Limb (tissue), 2 donors: ENCODE measurements around the gene TSC2.
"Not testable (repeated sequence)": the region's sequence is repeated elsewhere in the genome, so short reads cannot be mapped to it uniquely, and the experiment has no call there.

Source experiments
- DNase-seq, 2 donors: peaks; one replicate each; pipeline ENCODE4 v3.0.0-alpha.2; 2016; ENCODE audit errors: extremely low spot score in 2 of 2

TSC2 gene

GRCh38 chr16:2101581-2101980 is 53.8 kb downstream of the TSC2 start:
- DNase-seq: not testable (repeated sequence)

- no peak for DNase-seq
These were observed 54.7 kb downstream of the TSC2 start for GRCh38 chr16:2102471-2102870.

- not testable (repeated sequence) for DNase-seq
These were observed 56.7 kb downstream of the TSC2 start for GRCh38 chr16:2104464-2104863.

- DNase-seq: not testable (repeated sequence)
These were observed 57.5 kb downstream of the TSC2 start for GRCh38 chr16:2105291-2105690.

- DNase-seq: not testable (repeated sequence)
These were observed 58.0 kb downstream of the TSC2 start for GRCh38 chr16:2105769-2106168.

- not testable (repeated sequence) for DNase-seq
These were observed 58.4 kb downstream of the TSC2 start for GRCh38 chr16:2106211-2106610.

- DNase-seq: not testable (repeated sequence)
These were observed 59.5 kb downstream of the TSC2 start for GRCh38 chr16:2107121-2107790.

- DNase-seq: not testable (repeated sequence)
These were observed 60.0 kb downstream of the TSC2 start for GRCh38 chr16:2107791-2108125.

GRCh38 chr16:2108446-2109270 is 60.9 kb downstream of the TSC2 start:
- DNase-seq: not testable (repeated sequence)

GRCh38 chr16:2109271-2109580 is 61.4 kb downstream of the TSC2 start:
- not testable (repeated sequence) for DNase-seq

GRCh38 chr16:2109872-2110271 is 62.1 kb downstream of the TSC2 start:
- DNase-seq: not testable (repeated sequence)

- DNase-seq: not testable (repeated sequence)
These were observed 62.7 kb downstream of the TSC2 start for GRCh38 chr16:2110332-2111008.

GRCh38 chr16:2111009-2111353 is 63.2 kb downstream of the TSC2 start:
- not testable (repeated sequence) for DNase-seq

GRCh38 chr16:2111412-2112335 is 63.9 kb downstream of the TSC2 start:
- not testable (repeated sequence) for DNase-seq

- not testable (repeated sequence) for DNase-seq
These were observed 64.8 kb downstream of the TSC2 start for GRCh38 chr16:2112539-2113106.

- not testable (repeated sequence) for DNase-seq
These were observed 66.4 kb downstream of the TSC2 start for GRCh38 chr16:2114225-2114624.

GRCh38 chr16:2114885-2115590 is 67.3 kb downstream of the TSC2 start:
- not testable (repeated sequence) for DNase-seq

- no peak for DNase-seq
These were observed 67.8 kb downstream of the TSC2 start for GRCh38 chr16:2115591-2115973.

- not testable (repeated sequence) for DNase-seq
These were observed 68.6 kb downstream of the TSC2 start for GRCh38 chr16:2116428-2116827.

GRCh38 chr16:2117341-2117740 is 69.6 kb downstream of the TSC2 start:
- not testable (repeated sequence) for DNase-seq
